NCI-H146 treated with DMSO at 0.1 percent for 48 hours (cell line): ENCODE results near the gene OR52E1.

Source experiments
- DNase-seq: peaks from one replicate; lab custom pipeline; 2025; ENCODE audit not compliant: unreplicated experiment; lab: John Stamatoyannopoulos, UW

Gene OR52E1

GRCh38 chr11:5115339-5115738 is 46.0 kb downstream of the OR52E1 start:
- no peak for DNase-seq

DNA sequence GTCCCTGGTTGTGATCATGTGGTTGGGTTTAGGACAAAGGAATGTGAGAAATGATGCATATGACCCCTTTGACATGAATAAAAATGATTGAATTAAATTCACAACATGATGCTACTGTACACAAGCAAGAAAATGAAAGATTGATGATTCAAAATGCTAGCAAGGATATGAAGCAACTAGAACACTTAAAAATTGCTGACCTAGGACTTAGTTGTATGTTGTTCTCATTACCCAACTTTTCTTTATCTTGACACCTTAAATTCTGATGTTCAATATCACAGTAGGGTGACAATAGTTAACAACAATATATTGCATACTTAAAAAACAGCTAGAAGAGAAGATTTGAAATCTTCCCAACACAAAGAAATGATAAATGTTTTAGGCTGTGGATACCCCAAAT is 48.2 kb downstream of the OR52E1 start:
- DNase-seq = no peak

DNA sequence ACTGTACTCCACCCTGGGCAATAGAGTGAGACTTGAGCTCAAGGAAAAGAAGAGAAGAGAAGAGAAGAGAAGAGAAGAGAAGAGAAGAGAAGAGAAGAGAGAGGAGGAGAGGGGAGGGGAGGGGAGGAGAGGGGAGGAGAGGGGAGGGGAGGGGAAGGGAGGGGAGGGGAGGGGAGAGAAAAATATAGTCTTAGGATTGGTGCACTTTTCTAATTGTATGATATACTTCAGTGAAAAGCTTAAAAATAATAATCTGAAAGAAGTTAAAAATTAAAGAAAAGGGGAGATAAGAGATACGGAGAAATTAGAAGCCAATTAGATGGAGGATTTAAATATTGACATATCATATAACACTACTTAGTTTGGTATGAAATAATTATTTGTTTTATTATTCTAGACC is 49.5 kb downstream of the OR52E1 start:
- no peak for DNase-seq
